SU-DHL-6 (cell line): ENCODE measurements around the gene ERBB4.

Source experiments
- H2AFZ ChIP-seq: fragments of 200-600 bp; sonication (generic); 2 replicates; pipeline ENCODE4 v1.6.1; 2014; ENCODE audit warnings: low read depth, mild to moderate bottlenecking, moderate library complexity, mixed read lengths, antibody characterized with exemption, low read length; ENCODE audit not compliant: severe bottlenecking
- H3F3A ChIP-seq: fragments of 200-600 bp; shearing (Covaris generic); 2 replicates; pipeline ENCODE4 v1.6.0; 2016; ENCODE audit warnings: antibody characterized with exemption, mild to moderate bottlenecking; ENCODE audit not compliant: insufficient read depth
- H3K27ac ChIP-seq: fragments of 200-600 bp; sonication (generic); 2 replicates; pipeline ENCODE4 v1.5.1; 2016; ENCODE audit warnings: low read depth, mild to moderate bottlenecking, low read length, moderate library complexity, mixed read lengths
- H3K27me3 ChIP-seq: fragments of 200-600 bp; sonication (generic), shearing (Covaris generic); 2 replicates; pipeline ENCODE4 v1.6.0; 2014; ENCODE audit warnings: mild to moderate bottlenecking, low read length
- H3K36me3 ChIP-seq: fragments of 200-600 bp; sonication (generic); 2 replicates; pipeline ENCODE4 v1.6.1; 2014; ENCODE audit warnings: mild to moderate bottlenecking, low read length, mixed read lengths
- H3K4me2 ChIP-seq: fragments of 300-600, 200-600 bp; shearing (Covaris generic), sonication (generic); 2 replicates; pipeline ENCODE4 v1.6.0; 2014; ENCODE audit warnings: low read length, low read depth, mild to moderate bottlenecking; ENCODE audit not compliant: poor library complexity, severe bottlenecking
- H3K4me3 ChIP-seq: fragments of 200-600 bp; sonication (generic); 2 replicates; pipeline ENCODE4 v1.5.1; 2014; ENCODE audit warnings: antibody characterized with exemption, low read length, mild to moderate bottlenecking, mixed read lengths; ENCODE audit not compliant: insufficient read depth, poor library complexity, severe bottlenecking
- H3K79me2 ChIP-seq: fragments of 200-600 bp; sonication (generic); 2 replicates; pipeline ENCODE4 v1.6.1; 2014; ENCODE audit warnings: mild to moderate bottlenecking, low read length, moderate library complexity; ENCODE audit not compliant: insufficient read depth
- H3K9ac ChIP-seq: fragments of 200-600 bp; sonication (generic); 2 replicates; pipeline ENCODE4 v1.7.0; 2014; ENCODE audit warnings: mild to moderate bottlenecking, low read length
- H3K9me2 ChIP-seq: fragments of 200-600 bp; sonication (generic); replicated peaks from 2 replicates; pipeline ENCODE4 v1.6.1; 2014; ENCODE audit warnings: low read length; ENCODE audit not compliant: insufficient read depth
- H3K9me3 ChIP-seq: fragments of 200-600 bp; sonication (generic); 2 replicates; pipeline ENCODE4 v1.6.1; 2014; ENCODE audit warnings: low read length, mixed read lengths; ENCODE audit not compliant: insufficient read depth
- H4K20me1 ChIP-seq: fragments of 200-600 bp; sonication (generic); 2 replicates; pipeline ENCODE4 v1.6.1; 2014; ENCODE audit warnings: low read depth, mild to moderate bottlenecking, antibody characterized with exemption, low read length, moderate library complexity, mixed read lengths
- CTCF ChIP-seq: fragments of 200-600 bp; sonication (generic); IDR thresholded peaks from one replicate; pipeline ENCODE4 v1.5.1; 2017; ENCODE audit warnings: antibody characterized with exemption, mild to moderate bottlenecking, low read length, moderate library complexity; ENCODE audit not compliant: insufficient read depth, poor library complexity, severe bottlenecking
- EZH2phosphoT487 ChIP-seq: fragments of 200-600 bp; sonication (generic), shearing (Covaris generic); conservative IDR thresholded peaks from 2 replicates; pipeline ENCODE4 v1.6.1; 2018; ENCODE audit warnings: mild to moderate bottlenecking, antibody characterized with exemption, low read length, moderate library complexity, mixed read lengths

The ERBB4 gene

GRCh38 chr2:211994806-211995205 is 543.8 kb downstream of the ERBB4 start:
- Histone ChIP-seq H3K36me3 (no peaks in the 10 kb centered on the region; the same call in 1 of the 2 replicates), H4K20me1 (no peaks in the 10 kb centered on the region), H2AFZ (no peak overlapping the region), H3K4me3 (no peak overlapping the region), H3K9me3 (no peaks in the 10 kb centered on the region), H3F3A (no peaks in the 10 kb centered on the region), H3K79me2 (no peaks in the 10 kb centered on the region), H3K27ac (no peak overlapping the region), H3K27me3 (no peaks in the 10 kb centered on the region), H3K9me2 (no peaks in the 10 kb centered on the region), H3K4me2 (no peak overlapping the region), H3K9ac (no peak overlapping the region)
- TF ChIP-seq EZH2phosphoT487, result no peak
- TF ChIP-seq CTCF, result no peak

- Histone ChIP-seq H3K79me2 (no peaks in the 10 kb centered on the region), H3K27me3 (no peaks in the 10 kb centered on the region), H4K20me1 (no peaks in the 10 kb centered on the region), H3K36me3 (no peaks in the 10 kb centered on the region), H3K9me2 (no peaks in the 10 kb centered on the region), H3F3A (no peaks in the 10 kb centered on the region), H3K4me3 (no peak overlapping the region), H3K27ac (no peak overlapping the region), H2AFZ (no peak overlapping the region), H3K9ac (no peak overlapping the region), H3K4me2 (no peak overlapping the region), H3K9me3 (no peaks in the 10 kb centered on the region)
- TF ChIP-seq CTCF, result no peak
Observed at GRCh38 chr2:211990335-211990734, 548.3 kb downstream of the ERBB4 start.

- TF ChIP-seq EZH2phosphoT487, result no peak
- no peak for TF ChIP-seq CTCF
- no peak overlapping the region for H3K9ac ChIP-seq
- no peaks in the 10 kb centered on the region for H3K27me3 ChIP-seq
- no peak overlapping the region for H3K27ac ChIP-seq
- no peaks in the 10 kb centered on the region for H3K9me3 ChIP-seq
- H3K36me3 ChIP-seq, result no peaks in the 10 kb centered on the region
- no peak overlapping the region for H3K4me2 ChIP-seq
- H2AFZ ChIP-seq, result no peak overlapping the region
- H3F3A ChIP-seq, result no peaks in the 10 kb centered on the region
- H3K79me2 ChIP-seq, result no peaks in the 10 kb centered on the region
- no peaks in the 10 kb centered on the region for H3K9me2 ChIP-seq
- H3K4me3 ChIP-seq, result no peak overlapping the region
- no peaks in the 10 kb centered on the region for H4K20me1 ChIP-seq
Observed at GRCh38 chr2:211986313-211986712, 552.3 kb downstream of the ERBB4 start.

- H3K9ac ChIP-seq, result no peak overlapping the region
- no peak overlapping the region for H2AFZ ChIP-seq
- H4K20me1 ChIP-seq, result no peaks in the 10 kb centered on the region
- no peak overlapping the region for H3K4me3 ChIP-seq
- H3K9me2 ChIP-seq, result no peaks in the 10 kb centered on the region
- H3K4me2 ChIP-seq, result no peak overlapping the region
- H3F3A ChIP-seq, result no peaks in the 10 kb centered on the region
- H3K9me3 ChIP-seq, result no peaks in the 10 kb centered on the region
- no peaks in the 10 kb centered on the region for H3K36me3 ChIP-seq
- no peaks in the 10 kb centered on the region for H3K27me3 ChIP-seq
- no peak overlapping the region for H3K27ac ChIP-seq
- H3K79me2 ChIP-seq, result no peaks in the 10 kb centered on the region
- no peak for TF ChIP-seq EZH2phosphoT487
Observed at GRCh38 chr2:211985393-211985792, 553.2 kb downstream of the ERBB4 start.
